H1 (cell line): ENCODE measurements around the gene ZWILCH. TPM values are rescaled to one million over a fixed set of nuclear protein-coding genes. Genes with fewer than 3 reads are reported as not detected.

Source experiments
- CTCF ChIA-PET: fragments of 300-600 bp; sonication (Branson Sonifier 250); formaldehyde crosslinking; loops from one replicate; lab custom pipeline; 2021; ENCODE audit not compliant: partially characterized antibody; lab: Charles Lee
- POLR2A ChIA-PET: fragments of 300-600 bp; sonication (Branson Sonifier 250); formaldehyde crosslinking; loops from one replicate; lab custom pipeline; 2021; ENCODE audit warnings: inconsistent platforms; ENCODE audit not compliant: partially characterized antibody; lab: Charles Lee
- DNase-seq, 2 experiments: peaks; one replicate each; pipeline versions ENCODE4 v3.0.0 to v3.0.0-alpha.2; 2010 to 2022; ENCODE audit warnings: low spot score in 2 of 2, low read depth in 1 of 2, mixed read lengths in 1 of 2
- FAIRE-seq: peaks from 2 replicates; lab custom pipeline; 2011; peaks lifted over from hg19 to GRCh38; lab: Jason Lieb, UNC
- H2AFZ ChIP-seq: 2 replicates; pipeline ENCODE4 v1.8.1; 2012; ENCODE audit warnings: low read length, inconsistent platforms
- H2AK5ac ChIP-seq: 2 replicates; pipeline ENCODE4 v1.6.1; 2013; ENCODE audit warnings: low read depth, low read length
- H2BK120ac ChIP-seq: replicated peaks from 2 replicates; pipeline ENCODE3; 2013; ENCODE audit warnings: low read depth, low read length, inconsistent platforms
- H2BK12ac ChIP-seq: 2 replicates; pipeline ENCODE4 v1.6.1; 2013; ENCODE audit warnings: low read depth, low read length
- H2BK15ac ChIP-seq: 2 replicates; pipeline ENCODE4 v1.6.1; 2013; ENCODE audit warnings: low read length
- H2BK20ac ChIP-seq: 2 replicates; pipeline ENCODE4 v1.6.1; 2013; ENCODE audit warnings: low read length
- H2BK5ac ChIP-seq: 2 replicates; pipeline ENCODE4 v1.6.1; 2013; ENCODE audit warnings: low read depth, low read length
- H3K14ac ChIP-seq: 2 replicates; pipeline ENCODE4 v1.6.1; 2013; ENCODE audit warnings: inconsistent platforms; ENCODE audit not compliant: insufficient read length
- H3K18ac ChIP-seq: 2 replicates; pipeline ENCODE4 v1.6.1; 2013; ENCODE audit warnings: low read length; ENCODE audit errors: extremely low read depth
- H3K23ac ChIP-seq: 2 replicates; pipeline ENCODE4 v1.6.1; 2013; ENCODE audit warnings: inconsistent platforms; ENCODE audit not compliant: insufficient read length
- H3K23me2 ChIP-seq: 2 replicates; pipeline ENCODE4 v1.6.1; 2013; ENCODE audit warnings: low read depth, low read length
- H3K27ac ChIP-seq: 2 replicates; pipeline ENCODE4 v1.6.1; 2011; ENCODE audit warnings: low read depth, low read length, inconsistent platforms
- H3K27me3 ChIP-seq, 4 experiments: replicated peaks in 1 of 4; 1 replicate in 1 of 4; 2 replicates in 3 of 4; pipeline versions ENCODE4 v1.6.1 to v1.8.1; 2011 to 2013; ENCODE audit warnings: low read length in 3 of 4, mild to moderate bottlenecking in 3 of 4, inconsistent platforms in 2 of 4, mixed read lengths in 2 of 4, moderate library complexity in 1 of 4; ENCODE audit not compliant: control insufficient read depth in 3 of 4, insufficient read depth in 3 of 4; ENCODE audit errors: extremely low read depth in 1 of 4
- H3K36me3 ChIP-seq, 4 experiments: 2 replicates each; pipeline versions ENCODE4 v1.6.1 to v1.8.1; 2011 to 2013; ENCODE audit warnings: mild to moderate bottlenecking in 4 of 4, low read length in 3 of 4, moderate library complexity in 2 of 4, control low read depth in 1 of 4, inconsistent platforms in 1 of 4; ENCODE audit not compliant: insufficient read depth in 4 of 4, control insufficient read depth in 2 of 4
- H3K4ac ChIP-seq: replicated peaks from 2 replicates; pipeline ENCODE3; 2013; ENCODE audit warnings: low read length, low read depth, mixed read lengths, inconsistent platforms; ENCODE audit not compliant: insufficient read length
- H3K4me1 ChIP-seq, 4 experiments: replicated peaks in 1 of 4; 1 replicate in 1 of 4; 2 replicates in 3 of 4; pipeline versions ENCODE4 v1.6.1 to v1.8.1; 2011 to 2013; ENCODE audit warnings: low read length in 3 of 4, inconsistent platforms in 2 of 4, mixed read lengths in 1 of 4; ENCODE audit not compliant: insufficient read depth in 4 of 4, control insufficient read depth in 3 of 4
- H3K4me2 ChIP-seq, 2 experiments: 2 replicates each; pipeline versions ENCODE4 v1.6.1 to v1.8.1; 2011 to 2013; ENCODE audit warnings: low read depth in 2 of 2, low read length in 2 of 2, control low read depth in 1 of 2, inconsistent platforms in 1 of 2, mild to moderate bottlenecking in 1 of 2; ENCODE audit not compliant: insufficient read depth in 1 of 2
- H3K4me3 ChIP-seq, 4 experiments: fragments of 200-600, 300-600 bp in 1 of 4; sonication (generic), shearing (Covaris generic), sonication (Bioruptor Twin) in 1 of 4; 2 replicates each; pipeline versions ENCODE4 v1.5.1 to v1.8.1; 2011 to 2016; ENCODE audit warnings: low read length in 4 of 4, low read depth in 3 of 4, control low read depth in 2 of 4, inconsistent platforms in 2 of 4, mild to moderate bottlenecking in 2 of 4, mixed read lengths in 1 of 4, moderate library complexity in 1 of 4; ENCODE audit not compliant: insufficient read depth in 2 of 4; ENCODE audit errors: extremely low read depth in 1 of 4
- H3K56ac ChIP-seq: replicated peaks from 2 replicates; pipeline ENCODE3; 2013; ENCODE audit warnings: low read depth, mild to moderate bottlenecking, mixed read lengths, low read length, inconsistent platforms; ENCODE audit not compliant: insufficient read length
- H3K79me1 ChIP-seq: 2 replicates; pipeline ENCODE4 v1.6.1; 2013; ENCODE audit warnings: low read depth, low read length, control low read depth
- H3K79me2 ChIP-seq, 2 experiments: 2 replicates each; pipeline versions ENCODE4 v1.6.1 to v1.8.1; 2012 to 2013; ENCODE audit warnings: low read length in 2 of 2, mild to moderate bottlenecking in 2 of 2, inconsistent platforms in 1 of 2; ENCODE audit not compliant: insufficient read depth in 2 of 2, control insufficient read depth in 1 of 2
- H3K9ac ChIP-seq, 4 experiments: replicated peaks in 1 of 4; 1 replicate in 1 of 4; 2 replicates in 3 of 4; pipeline versions ENCODE4 v1.6.1 to v1.8.1; 2011 to 2013; ENCODE audit warnings: low read depth in 3 of 4, low read length in 3 of 4, control low read depth in 2 of 4, mild to moderate bottlenecking in 2 of 4, moderate library complexity in 2 of 4, inconsistent platforms in 1 of 4; ENCODE audit errors: extremely low read depth in 1 of 4
- H3K9me3 ChIP-seq, 2 experiments: 2 replicates each; pipeline versions ENCODE4 v1.6.1 to v1.8.1; 2012 to 2013; ENCODE audit warnings: mild to moderate bottlenecking in 2 of 2, moderate library complexity in 2 of 2, control low read depth in 1 of 2, inconsistent platforms in 1 of 2, low read depth in 1 of 2, low read length in 1 of 2, mixed read lengths in 1 of 2; ENCODE audit not compliant: insufficient read depth in 2 of 2
- H4K20me1 ChIP-seq, 2 experiments: replicated peaks in 1 of 2; 2 replicates each; pipeline versions ENCODE3 to v1.8.1; 2011 to 2013; ENCODE audit warnings: inconsistent platforms in 2 of 2, low read length in 2 of 2, mild to moderate bottlenecking in 1 of 2; ENCODE audit not compliant: insufficient read depth in 2 of 2, control insufficient read depth in 1 of 2
- H4K5ac ChIP-seq: 2 replicates; pipeline ENCODE4 v1.6.1; 2013; ENCODE audit warnings: low read length, low read depth, mixed read lengths, inconsistent platforms; ENCODE audit not compliant: insufficient read length
- H4K8ac ChIP-seq: 2 replicates; pipeline ENCODE4 v1.8.0; 2013; ENCODE audit warnings: mild to moderate bottlenecking, moderate library complexity, low read length, inconsistent platforms; ENCODE audit not compliant: insufficient read depth; ENCODE audit errors: extremely low read depth
- H4K91ac ChIP-seq: replicated peaks from 2 replicates; pipeline ENCODE3; 2013; ENCODE audit warnings: low read length, mixed read lengths, inconsistent platforms; ENCODE audit not compliant: insufficient read length
- ATF3 ChIP-seq: IDR thresholded peaks from 2 replicates; pipeline ENCODE4 v1.6.1; 2011; ENCODE audit warnings: low read depth, mild to moderate bottlenecking, low read length; ENCODE audit not compliant: insufficient read depth
- JUND ChIP-seq: IDR thresholded peaks from 2 replicates; pipeline ENCODE4 v1.6.1; 2011; ENCODE audit warnings: mild to moderate bottlenecking, improper control_type of control experiment, low read length
- MAFK ChIP-seq: IDR thresholded peaks from 2 replicates; pipeline ENCODE4 v1.6.1; 2012; ENCODE audit warnings: low read depth, mild to moderate bottlenecking, improper control_type of control experiment, low read length
- NRF1 ChIP-seq: IDR thresholded peaks from 2 replicates; pipeline ENCODE4 v1.6.1; 2011; ENCODE audit warnings: mild to moderate bottlenecking, low read depth, low read length, improper control_type of control experiment
- RBBP5 ChIP-seq: IDR thresholded peaks from 2 replicates; pipeline ENCODE4 v1.7.1; 2012; ENCODE audit warnings: low read depth, mild to moderate bottlenecking, inconsistent platforms, low read length, moderate library complexity, borderline replicate concordance
- SUZ12 ChIP-seq: fragments of 200-600 bp; sonication (generic); IDR thresholded peaks from 2 replicates; pipeline ENCODE4 v1.6.1; 2012; ENCODE audit warnings: mild to moderate bottlenecking, inconsistent platforms, low read length, moderate library complexity, mixed read lengths
- TAF1 ChIP-seq: IDR thresholded peaks from 2 replicates; pipeline ENCODE4 v1.6.1; 2011; ENCODE audit warnings: mild to moderate bottlenecking, low read depth, low read length
- TAF7 ChIP-seq: optimal IDR thresholded peaks from 2 replicates; pipeline ENCODE3; 2011; ENCODE audit warnings: low read depth, mild to moderate bottlenecking, inconsistent platforms, low read length, moderate library complexity, borderline replicate concordance
- USF2 ChIP-seq: IDR thresholded peaks from 2 replicates; pipeline ENCODE4 v1.6.1; 2011; ENCODE audit warnings: low read length, improper control_type of control experiment
- WGBS, 2 experiments: shearing (Covaris generic) in 1 of 2; methylation state at CpG; one replicate each; pipeline versions ENCODE4 v1.1.6 to v1.1.7; 2013 to 2015; ENCODE audit warnings: low lambda C conversion rate in 2 of 2, mixed read lengths in 2 of 2, inconsistent platforms in 1 of 2, low coverage in 1 of 2, missing lambda C conversion rate in 1 of 2; ENCODE audit not compliant: insufficient replicate concordance in 2 of 2, insufficient coverage in 1 of 2, insufficient read length in 1 of 2; ENCODE audit errors: extremely low coverage in 1 of 2, missing lambda C conversion rate in 1 of 2; 5-methylcytosine and 5-hydroxymethylcytosine counted together
- polyA plus RNA-seq, 7 experiments: library from polyadenylated mRNA; depleted of rRNA in 3 of 7; stranded (reverse) in 5 of 7; unstranded in 2 of 7; fragments of >200 nt in 5 of 7; fragments of 200-250 nt in 2 of 7; gene quantifications; 1 replicate in 5 of 7; 2 replicates in 1 of 7; 4 replicates in 1 of 7; pipeline versions ENCODE4 v1.2.1 to v1.2.3, GENCODE V29; 2011 to 2013; ENCODE audit warnings: missing spikeins in 2 of 7, mixed read lengths in 2 of 7
- total RNA-seq: library from RNA; stranded (reverse); fragmentation: NEBNext Ultra II Directional; extraction: Animal tissue kit (Norgen Biotek cat#: 25700); gene quantifications from 2 replicates; pipeline ENCODE4 v1.2.1, GENCODE V29; 2021

Gene ZWILCH
- total and polyA plus RNA-seq, 2 of the 8 experiments (the other 6 are each of a cell fraction or from before 2014, with no cell fraction given), result 18.1 to 61.5 TPM

- H3K14ac ChIP-seq, result no peak overlapping the region
- H3K9ac ChIP-seq, result no peak overlapping the region
- ChIA-PET CTCF (interaction anchor here (0.9 to 1.3 kb wide), 4 partner anchors 21 to 159 kb away, joined by 3 to 4 read pairs (median 3); no protein-coding TSS in a partner anchor), POLR2A (interaction anchor here (3.7 kb wide), 1 partner anchor 36 kb away, joined by 9 read pairs; the partner anchor contains the start of gene SNAPC5)
- H3K23ac ChIP-seq, result no peak overlapping the region
- no peaks in the 10 kb centered on the region for H3K27me3 ChIP-seq
- no peak overlapping the region for H3K56ac ChIP-seq
- no peaks in the 10 kb centered on the region for H3K23me2 ChIP-seq
- no peak overlapping the region for H3K4me3 ChIP-seq
- H4K91ac ChIP-seq, result no peak overlapping the region
- no peak overlapping the region for H3K18ac ChIP-seq
- no peak overlapping the region for H2AFZ ChIP-seq
- no peak overlapping the region for H2BK5ac ChIP-seq
- peaks cover 2 to 10% (median 5%) of the 10 kb centered on the region in 4 experiments; a peak in 6 of 7 replicates for H3K4me1 ChIP-seq
- no peak overlapping the region for H2BK15ac ChIP-seq
- no peak overlapping the region for H3K4ac ChIP-seq
- WGBS, 2 experiments, result 97% methylated on average over 2 of the region's 2 CpGs; no CpG with 5 or more reads in 1 of the 2 experiments
- H4K5ac ChIP-seq, result no peak overlapping the region
- H3K79me2 ChIP-seq, result no peaks in the 10 kb centered on the region
- peaks cover 2% of the 10 kb centered on the region; the same call in 1 of the 2 replicates for H3K79me1 ChIP-seq
- H2BK20ac ChIP-seq, result no peak overlapping the region
- H2BK120ac ChIP-seq, result no peak overlapping the region
- H4K20me1 ChIP-seq, result peaks cover 0 to 4% of the 10 kb centered on the region in 2 experiments
- DNase-seq, result no peak
- H4K8ac ChIP-seq, result no peak overlapping the region
- H2BK12ac ChIP-seq, result no peak overlapping the region
- no peak overlapping the region for H2AK5ac ChIP-seq
- no peak overlapping the region for H3K27ac ChIP-seq
- no peak overlapping the region for H3K4me2 ChIP-seq
- no peak for FAIRE-seq
- H3K9me3 ChIP-seq, result 0 out of 4 replicates have a peak, but pooled peaks cover 0 to 5% of the 10 kb centered on the region in 2 experiments
- H3K36me3 ChIP-seq, result peaks cover 0 to 2% (median 1%) of the 10 kb centered on the region in 4 experiments; a peak in 4 of 8 replicates
- TF ChIP-seq TAF7, result no peak
- TF ChIP-seq JUND, result no peak
- no peak for TF ChIP-seq USF2
- TF ChIP-seq TAF1, result no peak
- TF ChIP-seq RBBP5, result no peak
- no peak for TF ChIP-seq MAFK
- TF ChIP-seq SUZ12, result no peak
- TF ChIP-seq ATF3, result no peak
- TF ChIP-seq NRF1, result no peak
Observed at GRCh38 chr15:66461917-66462316, 43.2 kb upstream of the ZWILCH start.
